K562 (cell line): ENCODE data around the gene SLC22A23. TPM values are rescaled to one million over a fixed set of nuclear protein-coding genes. Genes with fewer than 3 reads are reported as not detected.
A peak's percentile ranks its signal among the peaks of the same experiment; 100 is the strongest.

Experiments used
- ETS2 ChIP-seq: IDR thresholded peaks from 2 replicates; pipeline ENCODE4 v1.6.1; 2016; ENCODE audit warnings: borderline replicate concordance, missing genetic modification characterization, mild to moderate bottlenecking, moderate library complexity, missing compliant biosample characterization; ENCODE audit not compliant: poor library complexity, severe bottlenecking
- PRMT5 ChIP-seq: sonication (generic); formaldehyde crosslinking; IDR thresholded peaks from 2 replicates; pipeline ENCODE4 v1.5.0; 2020; ENCODE audit warnings: missing genetic modification reagents
- SLC30A9 ChIP-seq: fragments of 250-450 bp; sonication (Bioruptor Pico); IDR thresholded peaks from 2 replicates; pipeline ENCODE4 v1.8.0; 2022; ENCODE audit warnings: mild to moderate bottlenecking, moderate library complexity
- TAF7 ChIP-seq: fragments of 450-650 bp; IDR thresholded peaks from 2 replicates; pipeline ENCODE4 v1.6.1; 2016; ENCODE audit warnings: missing genetic modification characterization, missing compliant biosample characterization
- TCF7 ChIP-seq: sonication (generic); IDR thresholded peaks from 2 replicates; pipeline ENCODE4 v1.6.1; 2016; ENCODE audit warnings: antibody characterized with exemption, borderline replicate concordance
- TEAD2 ChIP-seq: fragments of 450-650 bp; IDR thresholded peaks from 2 replicates; pipeline ENCODE4 v1.6.1; 2016; ENCODE audit warnings: missing genetic modification characterization, control low read depth, missing compliant biosample characterization
- ZFP1 ChIP-seq: fragments of 450-650 bp; formaldehyde crosslinking; IDR thresholded peaks from 2 replicates; pipeline ENCODE4 v1.4.0; 2020; ENCODE audit warnings: mild to moderate bottlenecking, mixed read lengths
- ZFPM2 ChIP-seq: fragments of 250-450 bp; sonication (Bioruptor Pico); IDR thresholded peaks from 2 replicates; pipeline ENCODE4 v1.5.1; 2022; ENCODE audit warnings: mild to moderate bottlenecking
- ZNF444 ChIP-seq: fragments of 250-450 bp; sonication (Bioruptor Pico); IDR thresholded peaks from 2 replicates; pipeline ENCODE4 v1.4.0; 2020; ENCODE audit warnings: mild to moderate bottlenecking, moderate library complexity
- polyA plus RNA-seq, 8 experiments: library from polyadenylated mRNA; depleted of rRNA in 4 of 8; stranded (reverse) in 5 of 8; unstranded in 3 of 8; fragments of >200 nt; fragmentation: Nextera tagmentation in 2 of 8; fragmentation: Illumina TruSeq in 1 of 8; extraction: Ambion mirVana in 2 of 8; extraction: Trizol in 1 of 8; gene quantifications; 2 replicates each; pipeline versions ENCODE4 v1.2.1 to v1.2.3, GENCODE V29; 2011 to 2014; ENCODE audit warnings: inconsistent platforms in 1 of 8, missing spikeins in 1 of 8
- total RNA-seq, 7 experiments: library from RNA; depleted of rRNA in 6 of 7; stranded (reverse); fragments of >200 nt in 6 of 7; fragmentation: Illumina TruSeq in 2 of 7; extraction: Trizol in 2 of 7; gene quantifications; 2 replicates each; pipeline versions ENCODE4 v1.2.1 to v1.2.3, GENCODE V29; 2011 to 2021; ENCODE audit warnings: low replicate concordance in 1 of 7
- TF ChIP-seq, protein P1 (sequence below): conservative IDR thresholded peaks from 2 replicates; pipeline ENCODE4 v1.6.1; 2011; ENCODE audit warnings: low read depth, mild to moderate bottlenecking, low read length; ENCODE audit not compliant: control insufficient read depth
- TF ChIP-seq, protein P2 (sequence below): fragments of 450-650 bp; formaldehyde crosslinking; IDR thresholded peaks from 2 replicates; pipeline ENCODE4 v1.4.0; 2022; ENCODE audit warnings: missing genetic modification characterization
- TF ChIP-seq, protein P3 (sequence below), 3 experiments: fragments of 200-800 bp in 1 of 3; fragments of 250-450 bp in 1 of 3; fragments of 450-650 bp in 1 of 3; sonication (Bioruptor Pico) in 1 of 3; sonication (Bioruptor generic) in 1 of 3; formaldehyde crosslinking in 1 of 3; IDR thresholded peaks; 2 replicates each; pipeline versions ENCODE4 v1.6.1 to v1.8.0; 2016 to 2022; ENCODE audit warnings: mild to moderate bottlenecking in 2 of 3, missing genetic modification characterization in 2 of 3, missing compliant biosample characterization in 1 of 3, moderate library complexity in 1 of 3
- TF ChIP-seq, protein P4 (sequence below): fragments of 250-450 bp; sonication (Bioruptor Pico); IDR thresholded peaks from 2 replicates; pipeline ENCODE4 v1.8.0; 2022; ENCODE audit warnings: moderate library complexity, mild to moderate bottlenecking, inconsistent platforms
- TF ChIP-seq, protein P5 (sequence below): fragments of 250-450 bp; sonication (Bioruptor Pico); IDR thresholded peaks from 2 replicates; pipeline ENCODE4 v1.5.0; 2021
- TF ChIP-seq, protein P6 (sequence below): sonication (generic); formaldehyde crosslinking; IDR thresholded peaks from 2 replicates; pipeline ENCODE4 v1.8.0; 2022; ENCODE audit warnings: mild to moderate bottlenecking, missing genetic modification reagents

The SLC22A23 gene
- total and polyA plus RNA-seq, 9 of the 15 experiments (the other 6 are each of a cell fraction or from before 2014, with no cell fraction given): 0.30 to 8.7 (median 2.5) TPM

DNA sequence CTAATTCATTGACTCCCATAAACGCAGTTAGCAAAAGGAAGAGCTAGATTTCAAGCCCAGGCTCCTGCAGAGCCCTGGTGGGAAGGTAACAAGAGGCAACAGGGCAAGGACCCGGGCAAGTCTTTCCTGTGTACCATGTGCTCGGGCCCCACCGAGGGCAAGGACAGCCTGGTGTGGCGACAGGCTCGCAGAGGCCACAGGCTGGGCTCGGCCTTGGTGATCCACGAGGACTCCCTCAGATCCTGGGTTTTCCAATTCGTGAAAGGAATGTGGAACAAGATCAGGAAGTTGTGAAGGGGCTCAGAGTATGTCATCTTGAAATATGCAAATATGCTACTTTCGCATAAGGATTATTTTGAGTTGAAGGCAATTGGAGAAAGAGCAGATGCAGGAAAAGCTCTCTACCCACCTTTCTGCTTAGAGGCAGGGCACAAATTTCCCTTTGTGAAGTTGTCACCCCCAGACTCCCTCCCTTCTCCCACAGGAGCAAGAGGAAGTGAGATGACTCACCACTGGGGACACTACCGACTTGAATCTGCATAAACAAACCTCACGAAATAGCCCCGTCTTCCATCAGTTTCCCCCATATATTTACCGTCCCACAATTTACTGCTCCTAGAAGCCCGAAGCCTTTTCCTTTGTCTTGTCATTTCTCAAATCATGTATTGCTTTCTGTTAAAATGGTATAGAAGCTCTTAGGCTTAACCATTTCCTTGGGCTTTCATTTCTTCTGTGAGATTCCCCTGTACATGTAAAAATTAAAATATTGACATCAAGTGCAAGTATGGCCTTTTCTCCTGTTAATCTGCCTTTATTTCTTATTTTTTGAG, 119.1 kb downstream of the SLC22A23 start (continued):
- TF ChIP-seq, protein P1, sequence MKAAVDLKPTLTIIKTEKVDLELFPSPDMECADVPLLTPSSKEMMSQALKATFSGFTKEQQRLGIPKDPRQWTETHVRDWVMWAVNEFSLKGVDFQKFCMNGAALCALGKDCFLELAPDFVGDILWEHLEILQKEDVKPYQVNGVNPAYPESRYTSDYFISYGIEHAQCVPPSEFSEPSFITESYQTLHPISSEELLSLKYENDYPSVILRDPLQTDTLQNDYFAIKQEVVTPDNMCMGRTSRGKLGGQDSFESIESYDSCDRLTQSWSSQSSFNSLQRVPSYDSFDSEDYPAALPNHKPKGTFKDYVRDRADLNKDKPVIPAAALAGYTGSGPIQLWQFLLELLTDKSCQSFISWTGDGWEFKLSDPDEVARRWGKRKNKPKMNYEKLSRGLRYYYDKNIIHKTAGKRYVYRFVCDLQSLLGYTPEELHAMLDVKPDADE: no peak
- TF ChIP-seq, protein P2, sequence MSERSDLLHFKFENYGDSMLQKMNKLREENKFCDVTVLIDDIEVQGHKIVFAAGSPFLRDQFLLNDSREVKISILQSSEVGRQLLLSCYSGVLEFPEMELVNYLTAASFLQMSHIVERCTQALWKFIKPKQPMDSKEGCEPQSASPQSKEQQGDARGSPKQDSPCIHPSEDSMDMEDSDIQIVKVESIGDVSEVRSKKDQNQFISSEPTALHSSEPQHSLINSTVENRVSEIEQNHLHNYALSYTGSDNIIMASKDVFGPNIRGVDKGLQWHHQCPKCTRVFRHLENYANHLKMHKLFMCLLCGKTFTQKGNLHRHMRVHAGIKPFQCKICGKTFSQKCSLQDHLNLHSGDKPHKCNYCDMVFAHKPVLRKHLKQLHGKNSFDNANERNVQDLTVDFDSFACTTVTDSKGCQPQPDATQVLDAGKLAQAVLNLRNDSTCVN: no peak
- no peak for TF ChIP-seq PRMT5
- no peak for TF ChIP-seq TAF7
- TF ChIP-seq SLC30A9: no peak
- TF ChIP-seq TEAD2: no peak
- no peak for TF ChIP-seq TCF7
- TF ChIP-seq ZNF444: peak; percentile 53; the same call in 1 of the 2 replicates
- TF ChIP-seq, protein P3, sequence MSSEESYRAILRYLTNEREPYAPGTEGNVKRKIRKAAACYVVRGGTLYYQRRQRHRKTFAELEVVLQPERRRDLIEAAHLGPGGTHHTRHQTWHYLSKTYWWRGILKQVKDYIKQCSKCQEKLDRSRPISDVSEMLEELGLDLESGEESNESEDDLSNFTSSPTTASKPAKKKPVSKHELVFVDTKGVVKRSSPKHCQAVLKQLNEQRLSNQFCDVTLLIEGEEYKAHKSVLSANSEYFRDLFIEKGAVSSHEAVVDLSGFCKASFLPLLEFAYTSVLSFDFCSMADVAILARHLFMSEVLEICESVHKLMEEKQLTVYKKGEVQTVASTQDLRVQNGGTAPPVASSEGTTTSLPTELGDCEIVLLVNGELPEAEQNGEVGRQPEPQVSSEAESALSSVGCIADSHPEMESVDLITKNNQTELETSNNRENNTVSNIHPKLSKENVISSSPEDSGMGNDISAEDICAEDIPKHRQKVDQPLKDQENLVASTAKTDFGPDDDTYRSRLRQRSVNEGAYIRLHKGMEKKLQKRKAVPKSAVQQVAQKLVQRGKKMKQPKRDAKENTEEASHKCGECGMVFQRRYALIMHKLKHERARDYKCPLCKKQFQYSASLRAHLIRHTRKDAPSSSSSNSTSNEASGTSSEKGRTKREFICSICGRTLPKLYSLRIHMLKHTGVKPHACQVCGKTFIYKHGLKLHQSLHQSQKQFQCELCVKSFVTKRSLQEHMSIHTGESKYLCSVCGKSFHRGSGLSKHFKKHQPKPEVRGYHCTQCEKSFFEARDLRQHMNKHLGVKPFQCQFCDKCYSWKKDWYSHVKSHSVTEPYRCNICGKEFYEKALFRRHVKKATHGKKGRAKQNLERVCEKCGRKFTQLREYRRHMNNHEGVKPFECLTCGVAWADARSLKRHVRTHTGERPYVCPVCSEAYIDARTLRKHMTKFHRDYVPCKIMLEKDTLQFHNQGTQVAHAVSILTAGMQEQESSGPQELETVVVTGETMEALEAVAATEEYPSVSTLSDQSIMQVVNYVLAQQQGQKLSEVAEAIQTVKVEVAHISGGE (CRISPR knock-in tag; IDR thresholded peaks at IDR 0.05): no peak
- no peak; the same call in 1 of the 2 replicates for TF ChIP-seq ZFP1 (CRISPR knock-in tag)
- TF ChIP-seq, protein P4, sequence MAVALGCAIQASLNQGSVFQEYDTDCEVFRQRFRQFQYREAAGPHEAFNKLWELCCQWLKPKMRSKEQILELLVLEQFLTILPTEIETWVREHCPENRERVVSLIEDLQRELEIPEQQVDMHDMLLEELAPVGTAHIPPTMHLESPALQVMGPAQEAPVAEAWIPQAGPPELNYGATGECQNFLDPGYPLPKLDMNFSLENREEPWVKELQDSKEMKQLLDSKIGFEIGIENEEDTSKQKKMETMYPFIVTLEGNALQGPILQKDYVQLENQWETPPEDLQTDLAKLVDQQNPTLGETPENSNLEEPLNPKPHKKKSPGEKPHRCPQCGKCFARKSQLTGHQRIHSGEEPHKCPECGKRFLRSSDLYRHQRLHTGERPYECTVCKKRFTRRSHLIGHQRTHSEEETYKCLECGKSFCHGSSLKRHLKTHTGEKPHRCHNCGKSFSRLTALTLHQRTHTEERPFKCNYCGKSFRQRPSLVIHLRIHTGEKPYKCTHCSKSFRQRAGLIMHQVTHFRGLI (CRISPR knock-in tag): peak; percentile 52
- TF ChIP-seq, protein P5, sequence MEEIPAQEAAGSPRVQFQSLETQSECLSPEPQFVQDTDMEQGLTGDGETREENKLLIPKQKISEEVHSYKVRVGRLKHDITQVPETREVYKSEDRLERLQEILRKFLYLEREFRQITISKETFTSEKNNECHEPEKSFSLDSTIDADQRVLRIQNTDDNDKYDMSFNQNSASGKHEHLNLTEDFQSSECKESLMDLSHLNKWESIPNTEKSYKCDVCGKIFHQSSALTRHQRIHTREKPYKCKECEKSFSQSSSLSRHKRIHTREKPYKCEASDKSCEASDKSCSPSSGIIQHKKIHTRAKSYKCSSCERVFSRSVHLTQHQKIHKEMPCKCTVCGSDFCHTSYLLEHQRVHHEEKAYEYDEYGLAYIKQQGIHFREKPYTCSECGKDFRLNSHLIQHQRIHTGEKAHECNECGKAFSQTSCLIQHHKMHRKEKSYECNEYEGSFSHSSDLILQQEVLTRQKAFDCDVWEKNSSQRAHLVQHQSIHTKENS (CRISPR knock-in tag): no peak
- TF ChIP-seq ZFPM2: no peak
- TF ChIP-seq, protein P6, sequence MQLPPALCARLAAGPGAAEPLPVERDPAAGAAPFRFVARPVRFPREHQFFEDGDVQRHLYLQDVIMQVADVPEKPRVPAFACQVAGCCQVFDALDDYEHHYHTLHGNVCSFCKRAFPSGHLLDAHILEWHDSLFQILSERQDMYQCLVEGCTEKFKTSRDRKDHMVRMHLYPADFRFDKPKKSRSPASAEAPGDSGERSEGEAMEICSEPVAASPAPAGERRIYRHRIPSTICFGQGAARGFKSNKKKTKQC (CRISPR knock-in tag): no peak
- no peak for TF ChIP-seq ETS2 (tag)
